ENCODE measurements around the gene MGAM2.

DNA sequence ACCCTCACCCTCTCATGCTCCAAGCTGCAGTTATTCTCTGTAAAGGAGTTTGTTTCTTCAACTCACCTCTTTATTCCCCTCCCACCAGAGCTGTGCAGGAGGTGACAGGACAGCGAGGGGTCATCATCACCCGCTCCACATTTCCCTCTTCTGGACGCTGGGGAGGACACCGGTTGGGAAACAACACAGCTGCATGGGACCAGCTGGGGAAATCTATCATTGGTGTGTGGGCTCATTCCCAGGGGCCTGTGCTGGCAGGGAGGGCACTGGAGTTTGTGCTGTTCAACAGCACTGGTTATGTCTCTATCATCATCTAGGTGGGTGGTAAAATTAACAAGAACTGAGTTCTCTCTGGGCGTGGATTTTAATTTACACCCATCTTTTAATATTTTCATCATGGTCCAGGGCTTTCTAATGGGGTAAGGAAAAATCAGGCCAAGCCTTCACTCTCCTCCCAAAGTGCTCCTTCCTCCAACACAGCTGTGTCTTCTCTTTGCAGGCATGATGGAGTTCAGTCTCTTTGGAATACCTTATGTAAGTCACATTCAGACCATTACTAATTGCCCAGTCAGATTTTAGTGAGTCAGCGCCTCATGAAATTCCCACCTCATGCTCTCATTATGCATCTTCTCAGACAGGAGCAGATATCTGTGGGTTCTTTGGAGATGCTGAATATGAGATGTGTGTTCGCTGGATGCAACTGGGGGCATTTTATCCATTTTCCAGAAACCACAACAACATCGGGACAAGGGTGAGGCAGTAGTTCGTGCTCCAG, 84.7 kb downstream of the MGAM2 start:
- TF ChIP-seq, protein P1, sequence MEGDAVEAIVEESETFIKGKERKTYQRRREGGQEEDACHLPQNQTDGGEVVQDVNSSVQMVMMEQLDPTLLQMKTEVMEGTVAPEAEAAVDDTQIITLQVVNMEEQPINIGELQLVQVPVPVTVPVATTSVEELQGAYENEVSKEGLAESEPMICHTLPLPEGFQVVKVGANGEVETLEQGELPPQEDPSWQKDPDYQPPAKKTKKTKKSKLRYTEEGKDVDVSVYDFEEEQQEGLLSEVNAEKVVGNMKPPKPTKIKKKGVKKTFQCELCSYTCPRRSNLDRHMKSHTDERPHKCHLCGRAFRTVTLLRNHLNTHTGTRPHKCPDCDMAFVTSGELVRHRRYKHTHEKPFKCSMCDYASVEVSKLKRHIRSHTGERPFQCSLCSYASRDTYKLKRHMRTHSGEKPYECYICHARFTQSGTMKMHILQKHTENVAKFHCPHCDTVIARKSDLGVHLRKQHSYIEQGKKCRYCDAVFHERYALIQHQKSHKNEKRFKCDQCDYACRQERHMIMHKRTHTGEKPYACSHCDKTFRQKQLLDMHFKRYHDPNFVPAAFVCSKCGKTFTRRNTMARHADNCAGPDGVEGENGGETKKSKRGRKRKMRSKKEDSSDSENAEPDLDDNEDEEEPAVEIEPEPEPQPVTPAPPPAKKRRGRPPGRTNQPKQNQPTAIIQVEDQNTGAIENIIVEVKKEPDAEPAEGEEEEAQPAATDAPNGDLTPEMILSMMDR (IDR thresholded peaks at IDR 0.05 in 2 of 3, conservative IDR thresholded peaks at IDR 0.05 in 1 of 3; ENCODE audit: control insufficient read depth in 2 of 3, extremely low read depth in 1 of 3, insufficient read depth in 1 of 3, low read depth in 3 of 3, low read length in 3 of 3): no peak
- TF ChIP-seq POLR2AphosphoS5 (IDR thresholded peaks at IDR 0.05; ENCODE audit: low read length): no peak
- TF ChIP-seq ZNF274 (IDR thresholded peaks at IDR 0.05; ENCODE audit: insufficient read depth, insufficient read length): no peak
- no peak for TF ChIP-seq EP300 (IDR thresholded peaks at IDR 0.05; ENCODE audit: borderline replicate concordance in 1 of 2, control insufficient read depth in 1 of 2, low read depth in 2 of 2, low read length in 2 of 2)
- TF ChIP-seq NFIC (IDR thresholded peaks at IDR 0.05; ENCODE audit: low read depth, low read length): no peak
- TF ChIP-seq NFYA (IDR thresholded peaks at IDR 0.05; ENCODE audit: borderline replicate concordance, low read depth, low read length): no peak
